ENCODE data around the gene SLC66A2.
"Not testable (repeated sequence)": the region's sequence is repeated elsewhere in the genome, so short reads cannot be mapped to it uniquely, and the experiment has no call there.

Gene SLC66A2

DNA sequence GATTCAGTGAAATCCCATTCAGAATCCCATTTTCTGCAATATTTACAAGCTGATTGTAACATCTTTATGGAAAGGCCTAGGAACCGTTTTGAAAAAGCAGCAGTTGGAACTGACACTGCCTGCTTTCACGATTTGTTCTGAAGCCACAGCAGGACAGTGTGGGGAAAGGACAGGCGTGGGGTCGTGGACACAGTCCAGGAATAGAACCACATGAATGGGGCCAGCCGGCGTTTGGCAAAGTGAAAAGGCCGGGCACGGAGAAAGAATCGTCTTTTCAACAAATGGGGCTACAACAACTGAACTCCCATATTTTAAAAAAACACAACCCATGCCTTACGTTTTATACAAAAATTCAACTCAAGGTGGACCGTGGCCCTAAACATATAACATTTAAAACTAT is 69.8 kb downstream of the SLC66A2 start:
- DNase-seq (ENCODE audit: low read depth) = no peak

DNA sequence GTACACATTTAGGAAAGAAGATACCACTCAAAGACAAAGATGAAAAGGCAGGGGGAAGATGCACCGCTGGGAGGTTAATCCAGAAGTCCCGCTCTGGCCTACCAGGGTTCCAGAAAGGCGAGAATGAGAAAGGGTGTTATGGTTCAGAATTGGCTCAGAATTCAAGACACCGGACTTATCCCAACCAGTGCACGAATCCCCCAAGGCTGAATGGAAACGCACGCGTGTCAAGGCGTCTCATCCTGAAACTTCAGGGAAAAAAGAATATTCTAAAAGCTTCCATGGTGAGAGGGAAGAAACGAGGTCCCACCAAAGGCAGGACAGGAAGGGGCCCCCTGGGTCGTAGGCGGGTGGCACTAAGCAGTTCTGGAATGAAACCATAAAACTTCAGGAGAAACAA is 71.9 kb downstream of the SLC66A2 start:
- DNase-seq (ENCODE audit: low read depth) = no peak

DNA sequence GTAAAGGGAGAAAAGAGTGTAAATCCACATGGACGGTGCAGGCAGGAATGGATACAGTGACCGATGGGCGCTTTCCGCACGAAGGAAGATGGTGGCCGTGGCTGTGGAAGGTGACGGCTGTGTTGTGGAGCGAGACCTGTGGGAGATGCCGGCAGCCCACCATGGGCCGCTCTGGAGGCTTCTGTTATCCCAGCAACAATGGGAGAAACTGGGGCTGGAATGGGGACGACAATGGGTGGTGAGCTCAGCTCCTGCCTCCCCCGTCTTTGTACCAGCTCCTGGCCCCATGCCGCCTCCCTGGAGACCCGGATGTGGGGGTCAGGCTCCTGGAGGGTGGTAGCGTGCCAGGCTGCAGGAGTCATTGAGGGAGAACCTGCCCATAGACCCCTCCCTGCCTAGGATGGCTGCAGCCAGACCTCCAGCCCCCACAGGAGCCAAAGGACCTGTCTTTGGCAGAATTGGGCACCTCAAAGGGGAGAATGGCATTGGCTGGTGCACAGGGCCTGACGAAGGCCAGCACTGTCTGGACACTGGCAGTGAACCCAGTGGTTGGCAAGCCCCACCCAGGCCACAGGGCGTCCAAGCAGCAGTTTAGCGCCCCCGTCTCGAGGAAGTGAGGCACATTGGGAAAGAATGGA is 72.6 kb downstream of the SLC66A2 start:
- DNase-seq (ENCODE audit: low read depth) = no peak

- DNase-seq (ENCODE audit: low read depth) = not testable (repeated sequence)
Observed at GRCh38 chr18:79878246-79878645, 73.2 kb downstream of the SLC66A2 start.

GRCh38 chr18:79877163-79878091 is 74.0 kb downstream of the SLC66A2 start:
- DNase-seq (ENCODE audit: low read depth) = no peak

DNA sequence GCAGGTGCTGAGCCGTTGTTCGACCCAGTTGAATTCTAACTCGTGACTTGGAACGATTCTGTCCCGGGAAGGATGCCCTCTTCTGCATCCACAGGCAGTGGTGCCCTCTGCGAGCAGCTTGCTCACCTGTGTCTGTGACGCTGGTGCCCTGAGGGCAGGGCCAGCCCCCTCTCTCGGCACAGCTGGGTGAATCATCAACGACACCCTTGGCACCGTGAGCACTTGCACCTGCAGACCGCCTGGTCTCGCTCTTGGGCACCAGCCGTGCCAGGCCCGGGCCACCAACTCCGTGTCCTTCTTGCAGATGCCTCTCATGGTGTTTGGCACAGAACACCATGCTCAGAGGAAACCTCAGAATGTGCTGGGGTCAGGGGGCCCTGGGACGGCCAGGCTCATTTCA is 75.0 kb downstream of the SLC66A2 start:
- DNase-seq (ENCODE audit: low read depth) = no peak

DNA sequence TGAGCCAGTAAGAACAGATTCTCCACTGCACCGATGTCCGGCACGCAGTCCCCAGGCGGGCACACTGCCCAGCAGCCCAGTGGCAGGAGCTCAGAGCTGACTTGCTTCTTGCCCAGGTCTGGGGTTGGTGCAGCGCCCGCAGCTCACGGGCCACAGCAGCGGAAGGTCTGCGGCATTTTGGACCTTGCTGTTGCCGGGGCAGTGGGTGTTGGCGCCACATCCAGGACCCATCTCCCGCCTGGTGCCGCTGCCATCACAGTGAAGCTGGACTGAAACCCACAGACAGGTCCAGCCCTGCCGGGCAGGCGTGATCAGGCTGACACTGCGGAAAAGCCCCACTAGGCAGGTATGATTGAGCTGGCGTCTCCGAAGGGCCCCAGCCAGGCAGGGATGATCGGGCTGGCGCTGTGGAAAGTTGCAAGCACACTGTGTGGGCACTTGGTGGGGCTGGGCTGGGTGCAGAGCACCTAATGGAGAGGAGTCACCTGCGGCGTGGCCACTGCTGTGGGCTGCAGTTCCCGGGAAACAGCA is 75.5 kb downstream of the SLC66A2 start:
- DNase-seq (ENCODE audit: low read depth) = no peak

- DNase-seq (ENCODE audit: low read depth) = no peak
Observed at GRCh38 chr18:79875531-79875919, 75.9 kb downstream of the SLC66A2 start.

DNA sequence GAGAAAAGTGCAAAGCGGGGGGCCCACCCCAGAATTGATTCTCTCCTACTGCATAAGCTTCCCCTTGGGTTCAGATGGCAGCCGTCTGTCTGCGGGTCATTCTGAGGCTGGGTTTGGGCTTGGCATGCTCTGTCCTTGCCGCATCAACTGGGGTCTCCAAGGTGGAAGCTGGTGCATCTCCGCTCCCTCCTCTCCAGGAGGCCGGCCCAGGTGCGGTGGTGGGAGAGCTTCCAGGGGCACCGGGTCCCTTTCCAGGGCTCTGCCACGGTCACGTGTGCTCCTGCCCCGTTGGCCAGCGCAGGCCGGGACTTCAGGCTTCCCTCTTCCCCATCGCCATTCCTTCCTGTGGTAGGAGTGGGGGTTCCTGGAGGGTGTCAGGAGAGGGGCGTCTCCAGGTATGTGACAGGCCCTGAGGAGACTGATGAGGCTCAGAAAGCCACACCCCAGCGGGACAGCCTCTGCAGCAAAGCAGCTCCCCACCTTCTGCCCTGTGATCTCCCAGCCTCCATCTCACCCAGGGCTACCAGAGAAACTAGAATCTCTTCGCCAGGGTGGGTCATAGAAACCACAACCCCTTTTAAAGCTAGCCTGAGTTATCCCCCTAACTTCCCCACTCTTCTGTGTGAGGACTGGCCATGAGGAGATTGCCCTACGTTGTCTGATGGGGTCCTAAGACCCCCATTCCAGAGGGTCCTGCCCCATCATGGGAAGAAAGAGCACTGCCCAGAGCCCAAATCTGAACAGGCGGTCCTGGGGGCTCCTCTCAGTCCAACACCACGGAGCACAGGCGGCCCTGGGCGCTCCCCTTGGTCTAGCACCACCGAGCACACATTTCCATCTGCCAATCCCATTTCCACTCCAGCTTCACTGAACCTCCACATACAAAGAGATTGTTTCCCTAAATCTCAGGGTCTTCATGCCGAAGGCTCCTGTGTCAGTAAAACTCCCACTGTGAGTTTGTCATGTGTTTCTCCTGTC is 76.6 kb downstream of the SLC66A2 start:
- DNase-seq (ENCODE audit: low read depth) = no peak

DNA sequence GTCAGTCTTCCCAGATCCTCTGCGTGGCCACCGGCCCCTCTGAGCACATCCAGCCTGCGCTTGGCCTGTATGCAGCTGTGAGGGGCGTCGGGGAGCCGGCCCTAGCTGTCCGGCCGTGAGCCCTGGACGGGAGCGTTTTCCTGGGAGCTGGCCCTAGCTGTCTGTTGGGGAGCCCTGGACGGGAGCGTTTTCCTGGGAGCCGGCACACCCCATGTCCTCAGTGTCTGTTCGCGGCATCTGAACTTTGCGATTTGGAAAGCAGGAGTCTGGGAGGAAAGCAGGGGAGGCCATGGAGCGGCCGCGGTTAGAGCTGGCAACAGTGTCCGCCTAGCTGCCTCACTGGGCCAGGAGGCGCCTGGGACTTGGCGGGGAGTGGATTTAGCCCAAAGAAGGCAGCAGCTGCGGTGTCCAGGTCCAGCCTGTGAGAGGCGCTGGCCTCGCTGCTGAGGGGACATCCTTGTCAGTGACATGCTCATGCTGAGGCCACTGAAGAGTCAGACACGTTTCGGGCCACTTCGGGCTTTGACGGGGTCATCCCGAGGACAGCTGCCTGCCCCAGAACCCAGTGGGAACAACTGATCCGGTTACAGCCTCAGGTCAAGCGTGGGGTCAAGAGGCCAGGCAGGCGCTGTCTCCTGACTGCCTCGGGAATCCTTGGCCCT is 77.9 kb downstream of the SLC66A2 start:
- no peak for DNase-seq (ENCODE audit: low read depth)

- no peak for DNase-seq (ENCODE audit: low read depth)
Observed at GRCh38 chr18:79872527-79873444, 78.7 kb downstream of the SLC66A2 start.

GRCh38 chr18:79871481-79872091 is 79.9 kb downstream of the SLC66A2 start:
- DNase-seq (ENCODE audit: low read depth) = no peak

GRCh38 chr18:79871026-79871390 is 80.4 kb downstream of the SLC66A2 start:
- no peak for DNase-seq (ENCODE audit: low read depth)

DNA sequence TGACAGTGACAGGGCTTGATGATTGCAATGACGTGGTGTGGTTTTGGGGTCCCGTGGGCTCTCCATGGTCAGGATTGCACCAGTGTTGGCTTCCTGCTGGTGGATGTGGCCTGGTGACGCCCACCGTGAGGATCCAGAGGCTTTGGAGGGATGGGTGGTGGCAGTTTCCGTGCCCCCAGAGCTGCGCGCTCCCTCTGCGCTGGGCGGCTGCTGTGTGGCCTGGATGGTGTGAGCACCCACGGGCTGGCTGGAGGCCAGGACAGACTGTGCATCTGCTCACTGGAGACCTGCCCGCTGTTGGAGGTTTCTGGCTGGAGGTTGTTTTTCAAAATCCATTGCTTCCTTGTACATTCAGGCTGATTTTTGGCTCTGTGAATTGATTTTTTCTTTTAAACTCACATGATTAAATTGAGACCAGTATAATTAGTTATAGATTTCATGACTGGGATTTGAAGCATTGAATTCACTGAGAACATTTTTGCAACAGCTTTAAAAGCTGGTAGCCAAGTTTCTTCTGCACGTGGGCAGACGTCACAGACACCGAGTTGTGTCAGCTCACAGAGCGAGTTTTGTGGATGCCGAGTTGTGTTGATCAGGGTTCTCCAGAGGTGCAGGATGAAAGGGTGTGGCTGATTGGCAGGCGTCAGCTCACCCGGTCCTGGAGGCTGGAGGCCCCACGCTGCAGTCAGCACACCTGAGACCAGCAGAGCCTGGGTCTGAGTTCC is 81.0 kb downstream of the SLC66A2 start:
- no peak for DNase-seq (ENCODE audit: low read depth)

- DNase-seq (ENCODE audit: low read depth) = no peak
Observed at GRCh38 chr18:79869591-79870300, 81.7 kb downstream of the SLC66A2 start.

DNA sequence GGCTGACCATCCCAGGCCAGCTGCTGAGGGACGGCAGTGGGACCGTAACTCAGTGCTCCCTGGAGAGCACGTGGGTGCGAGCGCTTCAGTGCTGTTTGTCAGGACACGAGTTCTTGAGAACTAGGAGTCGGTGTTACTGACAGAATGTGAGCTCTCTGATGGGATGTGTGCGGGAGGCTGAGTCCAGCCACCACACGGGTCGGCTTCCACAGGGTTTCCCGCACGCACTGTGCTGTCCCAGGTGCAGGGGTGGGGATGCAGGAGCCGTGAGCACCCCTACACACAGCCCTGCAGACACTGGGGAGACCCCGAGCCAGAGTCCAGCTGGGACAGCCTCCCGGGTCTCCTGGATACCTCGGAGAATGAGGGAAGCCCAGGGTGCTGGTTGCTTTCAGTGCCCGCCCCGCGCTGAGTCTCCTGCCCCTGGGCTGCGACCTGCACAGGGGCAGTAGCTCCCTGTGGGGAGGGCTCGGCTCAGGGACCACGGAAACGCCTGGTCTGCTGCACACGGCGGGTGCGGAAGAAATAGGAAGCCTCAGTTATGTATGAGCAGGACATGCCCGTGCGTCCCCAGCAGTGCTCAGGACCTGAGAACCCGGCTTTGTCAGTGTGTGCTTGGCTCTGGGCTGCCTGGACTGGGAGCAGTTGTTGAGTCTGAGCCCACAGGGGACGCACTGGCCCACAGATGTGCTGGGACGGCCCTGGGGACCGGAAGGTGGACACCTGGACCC is 82.5 kb downstream of the SLC66A2 start:
- no peak for DNase-seq (ENCODE audit: low read depth)

DNA sequence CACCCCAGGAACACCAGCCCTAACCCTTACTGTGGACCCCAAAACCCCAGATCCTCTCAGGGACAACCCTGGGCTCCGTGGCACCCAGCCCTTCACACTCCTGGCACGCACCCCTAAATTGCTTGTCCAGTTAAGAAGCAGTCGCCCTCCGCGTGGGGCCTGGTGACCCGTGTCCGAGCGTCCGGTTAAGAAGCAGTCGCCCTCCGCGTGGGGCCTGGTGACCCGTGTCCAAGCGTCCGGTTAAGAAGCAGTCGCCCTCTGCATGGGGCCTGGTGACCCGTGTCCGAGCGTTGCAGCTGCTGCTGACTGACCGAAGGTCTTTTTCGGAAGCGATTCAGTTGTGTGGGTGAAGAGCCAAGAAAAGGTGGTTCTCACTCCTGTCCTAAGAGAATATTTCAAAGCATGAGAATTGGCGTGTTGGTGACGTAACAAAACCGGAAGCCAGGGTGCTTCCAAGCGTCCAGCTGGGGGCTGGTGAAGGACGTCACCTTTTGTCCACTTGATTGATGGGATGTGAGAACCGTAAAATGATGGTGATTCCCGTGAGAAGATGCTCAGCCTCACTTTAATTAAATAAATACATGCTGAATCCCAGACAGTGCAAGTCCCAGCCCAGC is 83.2 kb downstream of the SLC66A2 start:
- no peak for DNase-seq (ENCODE audit: low read depth)

Data from T follicular helper cell (primary cell).